KMS-11 (cell line): Measurements from ENCODE around the gene ATP7B.

ENCODE experiments used
- H2AFZ ChIP-seq: fragments of 200-600 bp; sonication (generic); 2 replicates; pipeline ENCODE4 v1.6.1; 2016; ENCODE audit warnings: antibody characterized with exemption, mixed run types, low read depth
- H3K27ac ChIP-seq: fragments of 200-600 bp; sonication (generic); 2 replicates; pipeline ENCODE4 v1.6.1; 2016; ENCODE audit warnings: mild to moderate bottlenecking, mixed run types
- H3K27me3 ChIP-seq: fragments of 200-600 bp; sonication (generic); 2 replicates; pipeline ENCODE4 v1.6.1; 2017; ENCODE audit warnings: mild to moderate bottlenecking, low read depth, mixed run types, moderate library complexity; ENCODE audit not compliant: insufficient read depth
- H3K36me3 ChIP-seq: fragments of 200-600 bp; sonication (generic); 2 replicates; pipeline ENCODE4 v1.6.1; 2017; ENCODE audit warnings: mild to moderate bottlenecking, mixed run types; ENCODE audit not compliant: insufficient read depth
- H3K4me1 ChIP-seq: fragments of 200-600 bp; sonication (generic); 2 replicates; pipeline ENCODE4 v1.6.1; 2016; ENCODE audit warnings: mild to moderate bottlenecking, low read depth, mixed run types; ENCODE audit not compliant: poor library complexity, severe bottlenecking
- H3K4me2 ChIP-seq: fragments of 200-600 bp; sonication (generic); 2 replicates; pipeline ENCODE4 v1.7.0; 2016; ENCODE audit warnings: mild to moderate bottlenecking, mixed run types
- H3K4me3 ChIP-seq: fragments of 200-600 bp; sonication (generic); IDR thresholded peaks from 2 replicates; pipeline ENCODE4 v1.6.1; 2017; ENCODE audit warnings: low read depth, low read length, mixed read lengths; ENCODE audit not compliant: insufficient read depth
- H3K79me2 ChIP-seq: fragments of 200-600 bp; sonication (generic); 2 replicates; pipeline ENCODE4 v1.6.1; 2016; ENCODE audit warnings: low read depth, mixed run types; ENCODE audit not compliant: insufficient read depth
- H3K9ac ChIP-seq: fragments of 200-600 bp; sonication (generic); 2 replicates; pipeline ENCODE4 v1.6.1; 2016; ENCODE audit warnings: mild to moderate bottlenecking, mixed run types
- H4K20me1 ChIP-seq: fragments of 200-600 bp; sonication (generic); 2 replicates; pipeline ENCODE4 v1.6.1; 2016; ENCODE audit warnings: mild to moderate bottlenecking, mixed run types; ENCODE audit not compliant: insufficient read depth
- TF ChIP-seq, protein P1 (sequence below): fragments of 200-600 bp; sonication (generic); conservative IDR thresholded peaks from 2 replicates; pipeline ENCODE4 v1.6.1; 2017; ENCODE audit warnings: low read depth, mild to moderate bottlenecking, antibody characterized with exemption, low read length, moderate library complexity, mixed read lengths

ATP7B gene

DNA sequence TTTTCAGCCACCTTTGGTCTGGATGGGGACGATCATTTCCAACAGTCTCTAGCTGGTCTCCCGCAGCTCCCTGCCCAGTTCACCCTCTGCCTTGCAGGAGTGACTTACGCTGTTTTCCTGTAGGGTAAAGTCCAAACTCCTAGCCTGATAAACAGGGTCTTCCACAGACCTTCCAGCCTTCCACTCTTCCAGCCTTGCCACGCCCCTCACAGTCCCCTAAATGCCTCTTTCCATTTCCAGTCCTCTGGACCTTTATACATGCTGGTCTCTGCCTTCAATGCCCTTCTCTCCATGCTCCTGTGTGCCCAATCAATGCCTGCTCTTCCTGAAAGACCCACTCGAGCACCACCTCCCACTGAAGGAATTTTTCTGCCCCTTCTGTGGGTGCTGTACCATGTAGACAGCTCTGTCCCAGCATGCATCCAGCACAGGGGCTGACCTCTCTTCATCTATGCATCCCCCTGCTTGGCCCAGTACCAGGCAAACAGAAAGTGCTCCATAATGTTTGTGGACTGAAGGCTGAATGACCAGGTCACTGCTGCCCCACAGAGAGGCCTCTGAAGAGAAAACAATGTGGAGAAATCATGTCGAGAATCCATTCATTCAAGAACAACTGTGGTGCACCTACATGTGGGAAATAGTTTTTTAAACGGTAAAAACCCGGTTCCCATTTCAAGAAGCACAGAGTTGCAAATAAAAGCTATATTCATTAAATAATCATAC lies 4.6 kb downstream of the ATP7B start:
- H3K9ac ChIP-seq: no peak overlapping the region
- no peaks in the 10 kb centered on the region for H3K79me2 ChIP-seq

DNA sequence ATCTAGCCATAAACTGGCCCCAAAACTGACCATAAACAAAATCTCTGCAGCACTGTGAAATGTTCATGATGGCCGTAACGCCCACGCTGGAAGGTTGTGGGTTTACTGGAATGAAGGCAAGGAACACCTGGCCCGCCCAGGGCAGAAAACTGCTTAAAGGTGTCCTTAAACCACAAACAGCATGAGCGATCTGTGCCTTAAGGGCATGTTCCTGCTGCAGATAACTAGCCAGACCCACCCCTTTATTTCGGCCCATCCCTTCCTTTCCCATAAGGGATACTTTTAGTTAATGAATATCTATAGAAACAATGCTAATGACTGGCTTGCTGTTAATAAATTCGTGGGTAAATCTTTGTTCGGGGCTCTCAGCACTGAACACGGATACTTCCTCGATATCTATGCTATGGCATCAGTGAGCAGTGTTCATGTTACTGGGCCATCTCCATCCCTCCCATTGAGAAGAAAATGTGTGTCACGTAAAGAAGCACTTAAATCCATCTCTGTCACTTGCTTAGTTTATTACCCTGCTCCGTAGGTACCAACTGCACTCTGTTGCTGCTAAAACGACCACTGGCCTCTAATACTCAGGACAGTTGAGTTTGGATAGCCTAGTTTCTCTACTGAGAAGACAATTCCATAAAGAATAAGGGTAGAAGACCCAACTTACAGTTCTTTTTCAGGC lies 5.3 kb downstream of the ATP7B start:
- Histone ChIP-seq H3K4me1 (peaks cover 4% of the 10 kb centered on the region), H3K79me2 (no peaks in the 10 kb centered on the region), H4K20me1 (no peaks in the 10 kb centered on the region), H3K9ac (no peak overlapping the region), H3K4me2 (no peak overlapping the region), H3K36me3 (no peaks in the 10 kb centered on the region), H3K4me3 (no peak overlapping the region), H3K27me3 (no peaks in the 10 kb centered on the region), H3K27ac (no peak overlapping the region), H2AFZ (no peak overlapping the region)
- TF ChIP-seq, protein P1, sequence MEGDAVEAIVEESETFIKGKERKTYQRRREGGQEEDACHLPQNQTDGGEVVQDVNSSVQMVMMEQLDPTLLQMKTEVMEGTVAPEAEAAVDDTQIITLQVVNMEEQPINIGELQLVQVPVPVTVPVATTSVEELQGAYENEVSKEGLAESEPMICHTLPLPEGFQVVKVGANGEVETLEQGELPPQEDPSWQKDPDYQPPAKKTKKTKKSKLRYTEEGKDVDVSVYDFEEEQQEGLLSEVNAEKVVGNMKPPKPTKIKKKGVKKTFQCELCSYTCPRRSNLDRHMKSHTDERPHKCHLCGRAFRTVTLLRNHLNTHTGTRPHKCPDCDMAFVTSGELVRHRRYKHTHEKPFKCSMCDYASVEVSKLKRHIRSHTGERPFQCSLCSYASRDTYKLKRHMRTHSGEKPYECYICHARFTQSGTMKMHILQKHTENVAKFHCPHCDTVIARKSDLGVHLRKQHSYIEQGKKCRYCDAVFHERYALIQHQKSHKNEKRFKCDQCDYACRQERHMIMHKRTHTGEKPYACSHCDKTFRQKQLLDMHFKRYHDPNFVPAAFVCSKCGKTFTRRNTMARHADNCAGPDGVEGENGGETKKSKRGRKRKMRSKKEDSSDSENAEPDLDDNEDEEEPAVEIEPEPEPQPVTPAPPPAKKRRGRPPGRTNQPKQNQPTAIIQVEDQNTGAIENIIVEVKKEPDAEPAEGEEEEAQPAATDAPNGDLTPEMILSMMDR: no peak

More for the DNA sequence above, 4.6 kb downstream of the ATP7B start:
- H3K4me1 ChIP-seq: no peaks in the 10 kb centered on the region
- H4K20me1 ChIP-seq: no peaks in the 10 kb centered on the region
- H2AFZ ChIP-seq: no peak overlapping the region
- H3K27me3 ChIP-seq: no peaks in the 10 kb centered on the region
- TF ChIP-seq, protein P1: no peak
- H3K36me3 ChIP-seq: no peaks in the 10 kb centered on the region
- no peak overlapping the region for H3K4me2 ChIP-seq
- no peak overlapping the region for H3K27ac ChIP-seq
- H3K4me3 ChIP-seq: no peak overlapping the region

DNA sequence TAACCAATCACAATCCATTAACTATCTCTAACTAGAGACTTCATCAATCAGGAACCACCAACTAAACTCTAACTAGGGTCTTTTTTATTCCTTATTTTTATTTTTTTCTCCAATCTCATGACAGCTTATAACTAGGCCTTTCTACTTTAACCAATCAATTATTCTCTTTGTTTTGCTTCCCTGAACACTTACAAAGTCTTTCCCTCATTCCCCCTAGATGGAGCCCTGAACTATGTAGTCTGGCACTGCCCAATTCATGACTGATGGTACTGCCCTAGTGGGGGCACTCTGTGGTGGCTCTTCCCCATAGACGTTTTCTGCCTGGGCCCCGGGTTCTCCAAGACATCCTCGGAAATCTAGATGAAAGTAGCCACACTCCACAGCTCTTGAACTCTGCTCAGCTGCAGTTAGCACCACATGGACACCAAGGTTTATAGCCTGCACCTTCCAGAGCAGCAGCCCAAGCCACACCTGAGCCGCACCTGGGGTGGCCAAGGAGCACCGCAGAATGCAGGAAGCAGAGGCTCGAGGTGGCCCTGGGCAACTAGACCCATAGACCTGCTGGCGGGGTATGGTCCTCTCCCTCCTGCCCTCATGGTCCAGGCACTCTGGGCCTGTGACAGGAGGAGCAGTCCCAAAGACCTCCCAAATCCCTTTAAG lies 6.6 kb downstream of the ATP7B start:
- no peak overlapping the region for H3K9ac ChIP-seq
- peaks cover 4% of the 10 kb centered on the region for H3K4me1 ChIP-seq

GRCh38 chr13:52003541-52003940 lies 7.7 kb downstream of the ATP7B start:
- no peak overlapping the region for H3K9ac ChIP-seq
- H2AFZ ChIP-seq: no peak overlapping the region
- peaks cover 4% of the 10 kb centered on the region for H3K4me1 ChIP-seq
- H3K36me3 ChIP-seq: no peaks in the 10 kb centered on the region
- no peak overlapping the region for H3K27ac ChIP-seq
- H4K20me1 ChIP-seq: no peaks in the 10 kb centered on the region
- H3K27me3 ChIP-seq: no peaks in the 10 kb centered on the region
- TF ChIP-seq, protein P1: no peak
- no peak overlapping the region for H3K4me2 ChIP-seq
- H3K4me3 ChIP-seq: no peak overlapping the region
- no peaks in the 10 kb centered on the region for H3K79me2 ChIP-seq

More for the DNA sequence above, 6.6 kb downstream of the ATP7B start:
- TF ChIP-seq, protein P1: no peak
- Histone ChIP-seq H3K27me3 (no peaks in the 10 kb centered on the region), H3K4me2 (no peak overlapping the region), H2AFZ (no peak overlapping the region), H3K36me3 (no peaks in the 10 kb centered on the region), H3K79me2 (no peaks in the 10 kb centered on the region), H3K4me3 (no peak overlapping the region), H4K20me1 (no peaks in the 10 kb centered on the region), H3K27ac (no peak overlapping the region)
